CD4-positive, CD25-positive, alpha-beta regulatory T cell (primary cell): ENCODE data around the gene DHRSX. TPM values are rescaled to one million over a fixed set of nuclear protein-coding genes. Genes with fewer than 3 reads are reported as not detected.
"Not testable (repeated sequence)": the region's sequence is repeated elsewhere in the genome, so short reads cannot be mapped to it uniquely, and the experiment has no call there.

Experiments
- ATAC-seq, 2 donors: fragments of 150-1000 bp; cut with Tn5 transposase; one replicate each; pipeline ENCODE4 v1.10.0; 2021; ENCODE audit warnings: low read depth in 2 of 2, moderate number of reproducible peaks in 2 of 2, moderate library complexity in 1 of 2
- DNase-seq, 3 donors: peaks; one replicate each; pipeline versions ENCODE4 v3.0.0 to v3.0.0-alpha.2; 2012 to 2022; ENCODE audit warnings: mixed read lengths in 1 of 3
- H3K27ac ChIP-seq: one replicate; pipeline ENCODE4 v1.7.0; 2013; ENCODE audit warnings: mild to moderate bottlenecking, low read length; ENCODE audit not compliant: insufficient read depth, poor library complexity, severe bottlenecking
- H3K27me3 ChIP-seq: one replicate; pipeline ENCODE4 v1.7.0; 2013; ENCODE audit warnings: low read length; ENCODE audit not compliant: control insufficient read depth, insufficient read depth
- H3K36me3 ChIP-seq: one replicate; pipeline ENCODE4 v1.7.0; 2013; ENCODE audit warnings: mild to moderate bottlenecking, low read length, moderate library complexity; ENCODE audit not compliant: control insufficient read depth, insufficient read depth
- H3K4me1 ChIP-seq: 2 replicates; pipeline ENCODE4 v1.7.0; 2013; ENCODE audit warnings: mild to moderate bottlenecking, low read length; ENCODE audit not compliant: insufficient read depth, control insufficient read depth, poor library complexity, severe bottlenecking
- H3K4me3 ChIP-seq: one replicate; pipeline ENCODE4 v1.7.0; 2013; ENCODE audit warnings: low read depth, mild to moderate bottlenecking, low read length, moderate library complexity
- H3K9me3 ChIP-seq, 2 experiments: 1 replicate in 1 of 2; 2 replicates in 1 of 2; pipeline ENCODE4 v1.7.0; 2013; ENCODE audit warnings: low read length in 2 of 2, mild to moderate bottlenecking in 1 of 2, moderate library complexity in 1 of 2; ENCODE audit not compliant: control insufficient read depth in 2 of 2
- H3K27ac Mint-ChIP-seq, 3 donors: one replicate each; pipeline ENCODE4 v1.8.0; 2020 to 2022; ENCODE audit warnings: mild to moderate bottlenecking in 3 of 3, mixed read lengths in 3 of 3, moderate library complexity in 2 of 3
- H3K27me3 Mint-ChIP-seq: one replicate; pipeline ENCODE4 v1.8.0; 2022; ENCODE audit warnings: mild to moderate bottlenecking, mixed read lengths
- H3K36me3 Mint-ChIP-seq: one replicate; pipeline ENCODE4 v1.8.0; 2020; ENCODE audit warnings: mixed read lengths
- H3K4me1 Mint-ChIP-seq, 4 donors: one replicate each; pipeline ENCODE4 v1.8.0; 2020 to 2022; ENCODE audit warnings: mixed read lengths in 4 of 4, mild to moderate bottlenecking in 1 of 4
- H3K4me3 Mint-ChIP-seq, 4 donors: one replicate each; pipeline ENCODE4 v1.8.0; 2020 to 2022; ENCODE audit warnings: mild to moderate bottlenecking in 4 of 4, mixed read lengths in 4 of 4, moderate library complexity in 3 of 4
- H3K9me3 Mint-ChIP-seq, 7 donors: one replicate each; pipeline ENCODE4 v1.8.0; 2020 to 2022; ENCODE audit warnings: mixed read lengths in 7 of 7, mild to moderate bottlenecking in 3 of 7, moderate library complexity in 2 of 7
- polyA plus RNA-seq, 4 donors: library from polyadenylated mRNA; unstranded; fragments of 300-500 nt; fragmentation: Illumina TruSeq; gene quantifications; one replicate each; pipeline ENCODE4 v1.2.3, GENCODE V29; 2021
- total RNA-seq: library from RNA; stranded (reverse); gene quantifications from one replicate; pipeline ENCODE4 v1.2.3, GENCODE V29; 2022

The DHRSX gene
- total and polyA plus RNA-seq, 5 donors from 2014 or later = 16.5 to 21.8 (median 18.4) TPM

- no peaks in the 10 kb centered on the region for H3K4me1 ChIP-seq
- H3K36me3 ChIP-seq = peaks cover 10% of the 10 kb centered on the region
- Mint-ChIP-seq H3K27ac (no peak overlapping the region), H3K36me3 (peaks cover 58% of the 10 kb centered on the region), H3K9me3 (peaks cover 0 to 3% (median 2%) of the 10 kb centered on the region in 7 donors), H3K27me3 (no peaks in the 10 kb centered on the region), H3K4me1 (peaks cover 0 to 2% (median 0%) of the 10 kb centered on the region in 4 donors), H3K4me3 (no peak overlapping the region)
- H3K27me3 ChIP-seq = no peaks in the 10 kb centered on the region
- no peak for ATAC-seq
- H3K27ac ChIP-seq = no peak overlapping the region
- H3K9me3 ChIP-seq = peaks cover 0 to 5% of the 10 kb centered on the region in 2 experiments
- no peak overlapping the region for H3K4me3 ChIP-seq
- no peak for DNase-seq
These were observed 77.5 kb downstream of the DHRSX start for GRCh38 chrX:2423282-2423681.

- H3K27me3 Mint-ChIP-seq, H3K9me3 Mint-ChIP-seq, H3K36me3 ChIP-seq, ATAC-seq, DNase-seq, H3K4me1 ChIP-seq, H3K4me3 Mint-ChIP-seq, H3K27me3 ChIP-seq, H3K27ac Mint-ChIP-seq, H3K4me3 ChIP-seq, H3K27ac ChIP-seq, H3K4me1 Mint-ChIP-seq, H3K9me3 ChIP-seq: not testable (repeated sequence)
- peaks cover 32% of the 10 kb centered on the region for H3K36me3 Mint-ChIP-seq
These were observed 81.4 kb downstream of the DHRSX start for GRCh38 chrX:2419418-2419817.

- Mint-ChIP-seq H3K27ac (no peak overlapping the region), H3K36me3 (peaks cover 21% of the 10 kb centered on the region), H3K4me3 (no peak overlapping the region), H3K9me3 (peaks cover 0 to 3% (median 0%) of the 10 kb centered on the region in 7 donors), H3K27me3 (no peaks in the 10 kb centered on the region), H3K4me1 (no peaks in the 10 kb centered on the region)
- Histone ChIP-seq H3K4me1 (no peaks in the 10 kb centered on the region), H3K27ac (no peak overlapping the region), H3K4me3 (no peak overlapping the region), H3K36me3 (peaks cover 6% of the 10 kb centered on the region), H3K9me3 (peaks cover 0 to 3% of the 10 kb centered on the region in 2 experiments), H3K27me3 (no peaks in the 10 kb centered on the region)
- no peak for ATAC-seq
- DNase-seq = no peak
These were observed 82.8 kb downstream of the DHRSX start for GRCh38 chrX:2418000-2418399.

- H3K27me3 Mint-ChIP-seq = no peaks in the 10 kb centered on the region
- Histone ChIP-seq H3K4me1 (no peaks in the 10 kb centered on the region), H3K36me3 (peaks cover 6% of the 10 kb centered on the region), H3K27ac (no peak overlapping the region), H3K4me3 (no peak overlapping the region), H3K27me3 (no peaks in the 10 kb centered on the region), H3K9me3 (peaks cover 0 to 3% of the 10 kb centered on the region in 2 experiments)
- H3K27ac Mint-ChIP-seq = no peak overlapping the region
- H3K4me1 Mint-ChIP-seq = no peaks in the 10 kb centered on the region
- peaks cover 0 to 3% (median 0%) of the 10 kb centered on the region in 7 donors for H3K9me3 Mint-ChIP-seq
- peaks cover 16% of the 10 kb centered on the region for H3K36me3 Mint-ChIP-seq
- DNase-seq (no peak), ATAC-seq (no peak)
- H3K4me3 Mint-ChIP-seq = no peak overlapping the region
These were observed 83.7 kb downstream of the DHRSX start for GRCh38 chrX:2416851-2417604.

- H3K27me3 ChIP-seq = no peaks in the 10 kb centered on the region
- Mint-ChIP-seq H3K27me3 (no peaks in the 10 kb centered on the region), H3K36me3 (peaks cover 2% of the 10 kb centered on the region), H3K4me1 (no peaks in the 10 kb centered on the region), H3K27ac (no peak overlapping the region), H3K4me3 (no peak overlapping the region), H3K9me3 (peaks cover 0 to 4% (median 0%) of the 10 kb centered on the region in 7 donors)
- DNase-seq (no peak), ATAC-seq (no peak)
- no peak overlapping the region for H3K27ac ChIP-seq
- H3K4me3 ChIP-seq = no peak overlapping the region
- H3K9me3 ChIP-seq = peaks cover 0 to 3% of the 10 kb centered on the region in 2 experiments
- peaks cover 6% of the 10 kb centered on the region for H3K36me3 ChIP-seq
- H3K4me1 ChIP-seq = no peaks in the 10 kb centered on the region
These were observed 86.4 kb downstream of the DHRSX start for GRCh38 chrX:2414384-2414783.

- Mint-ChIP-seq H3K36me3 (peaks cover 5% of the 10 kb centered on the region), H3K9me3 (peaks cover 0 to 4% (median 0%) of the 10 kb centered on the region in 7 donors), H3K27ac (no peak overlapping the region), H3K4me3 (no peak overlapping the region), H3K4me1 (no peaks in the 10 kb centered on the region), H3K27me3 (no peaks in the 10 kb centered on the region)
- Histone ChIP-seq H3K4me1 (no peaks in the 10 kb centered on the region), H3K9me3 (peaks cover 0 to 3% of the 10 kb centered on the region in 2 experiments), H3K27me3 (no peaks in the 10 kb centered on the region), H3K36me3 (peaks cover 4% of the 10 kb centered on the region), H3K27ac (no peak overlapping the region), H3K4me3 (no peak overlapping the region)
- DNase-seq (no peak), ATAC-seq (no peak)
These were observed 86.8 kb downstream of the DHRSX start for GRCh38 chrX:2413969-2414368.

GRCh38 chrX:2412131-2412530 is 88.6 kb downstream of the DHRSX start:
- Mint-ChIP-seq H3K36me3 (peaks cover 16% of the 10 kb centered on the region), H3K4me1 (no peaks in the 10 kb centered on the region), H3K27ac (no peak overlapping the region), H3K27me3 (no peaks in the 10 kb centered on the region), H3K9me3 (peaks cover 0 to 8% (median 1%) of the 10 kb centered on the region in 7 donors), H3K4me3 (no peak overlapping the region)
- H3K36me3 ChIP-seq = peaks cover 7% of the 10 kb centered on the region
- DNase-seq (no peak), ATAC-seq (no peak)
- H3K27ac ChIP-seq = no peak overlapping the region
- H3K27me3 ChIP-seq = no peaks in the 10 kb centered on the region
- no peak overlapping the region for H3K4me3 ChIP-seq
- no peaks in the 10 kb centered on the region for H3K4me1 ChIP-seq
- H3K9me3 ChIP-seq = peaks cover 0 to 6% of the 10 kb centered on the region in 2 experiments
